ENCODE results near the gene SLX9.
A peak's percentile ranks its signal among the peaks of the same experiment; 100 is the strongest.

Gene SLX9

DNA sequence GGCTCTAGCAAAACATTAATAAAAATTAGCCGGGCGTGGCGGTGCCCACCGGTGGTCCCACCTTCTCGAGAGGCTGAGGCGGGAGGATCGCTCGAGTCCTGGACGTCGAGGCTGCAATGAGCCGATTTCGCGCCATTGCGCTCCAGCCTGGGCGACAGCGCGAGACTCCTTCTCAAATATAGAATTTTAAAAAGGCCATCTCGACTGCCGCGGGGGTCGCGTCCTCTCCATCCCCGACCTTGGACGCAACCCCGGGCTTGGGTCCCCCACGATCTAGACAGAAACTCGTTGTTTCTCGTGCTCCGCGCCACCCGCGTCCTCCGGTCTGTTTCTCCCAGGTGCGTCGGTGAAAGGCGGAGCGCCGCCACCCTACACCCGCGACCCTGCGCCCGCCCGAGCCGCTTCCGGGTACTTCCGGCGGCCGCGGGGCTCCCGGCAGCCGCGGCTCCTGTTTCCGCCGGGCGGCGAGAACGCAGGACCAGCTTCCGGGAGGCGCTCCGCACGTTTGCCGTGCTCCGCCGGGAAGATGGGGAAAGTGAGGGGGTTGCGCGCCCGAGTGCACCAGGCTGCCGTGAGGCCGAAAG lies at the start of gene SLX9:
Gene SLX9 (plus strand): TSS at position 498 of the 584 bp plus-strand sequence. CDS start 29 bp downstream, at position 527.
- DNase-seq = peak; percentile 76
- in situ Hi-C loops (cut with HindIII; ENCODE audit: low pct_ligation_motif_present, low pct_unique_long_range_greater_than_20kb, low sequenced_read_pairs) = no loop called here

DNA sequence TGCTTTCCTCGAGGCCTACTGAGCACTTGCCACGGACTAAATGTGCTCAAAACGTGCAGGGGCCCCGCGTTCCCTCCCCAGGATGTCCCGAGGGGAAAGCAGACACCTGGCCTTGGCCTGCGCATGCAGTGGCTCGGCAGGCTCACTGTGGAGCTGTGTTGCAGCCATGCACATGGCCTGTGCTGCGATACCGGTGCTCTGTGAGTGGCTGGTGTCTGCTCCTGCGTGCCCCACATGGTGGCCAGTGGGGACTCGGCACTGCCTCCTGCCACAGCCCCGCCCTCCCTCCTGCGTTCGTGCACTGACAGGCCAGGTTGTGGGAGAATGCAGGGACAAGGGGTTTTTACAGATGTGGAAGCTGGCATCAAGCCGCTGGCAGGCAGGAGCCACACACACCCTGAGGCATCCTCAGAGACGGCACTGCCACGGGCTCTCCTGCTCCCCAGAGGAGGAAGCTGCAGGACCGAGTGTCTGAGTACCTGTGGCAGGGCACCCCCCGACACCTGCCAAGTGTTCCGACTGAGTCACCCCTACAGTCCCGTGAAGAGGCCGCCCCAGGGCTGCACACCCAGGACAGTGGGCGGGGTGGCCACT lies 49.4 kb upstream of the SLX9 start:
- in situ Hi-C loops (cut with HindIII; ENCODE audit: low pct_ligation_motif_present, low pct_unique_long_range_greater_than_20kb, low sequenced_read_pairs) = no loop called here
- DNase-seq = no peak

- in situ Hi-C loops (cut with HindIII; ENCODE audit: low pct_ligation_motif_present, low pct_unique_long_range_greater_than_20kb, low sequenced_read_pairs) = no loop called here
- no peak for DNase-seq
Observed at GRCh38 chr21:44890961-44891541, 48.8 kb upstream of the SLX9 start.

- DNase-seq = no peak
- in situ Hi-C loops (cut with HindIII; ENCODE audit: low pct_ligation_motif_present, low pct_unique_long_range_greater_than_20kb, low sequenced_read_pairs) = no loop called here
Observed at GRCh38 chr21:44891631-44892031, 48.2 kb upstream of the SLX9 start.

DNA sequence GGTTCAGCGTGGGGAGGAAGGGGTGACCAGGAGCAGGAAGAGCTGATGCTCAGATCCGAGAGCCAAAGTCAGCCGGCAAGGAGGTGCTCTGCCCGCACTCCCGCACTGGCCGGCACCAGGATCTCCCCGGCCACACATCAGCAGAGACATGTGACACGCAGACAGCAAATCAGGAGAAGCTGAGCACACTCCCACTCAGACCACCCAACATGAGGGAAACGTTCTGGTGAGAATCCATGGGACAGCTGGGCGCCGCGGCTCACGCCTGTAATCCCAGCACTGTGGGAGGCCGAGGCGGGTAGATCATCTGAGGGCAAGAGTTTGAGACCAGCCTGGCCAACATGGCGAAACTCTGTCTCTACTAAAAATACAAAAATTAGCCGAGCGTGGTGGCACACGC lies 47.7 kb upstream of the SLX9 start:
- in situ Hi-C loops (cut with HindIII; ENCODE audit: low pct_ligation_motif_present, low pct_unique_long_range_greater_than_20kb, low sequenced_read_pairs) = no loop called here
- no peak for DNase-seq

DNA sequence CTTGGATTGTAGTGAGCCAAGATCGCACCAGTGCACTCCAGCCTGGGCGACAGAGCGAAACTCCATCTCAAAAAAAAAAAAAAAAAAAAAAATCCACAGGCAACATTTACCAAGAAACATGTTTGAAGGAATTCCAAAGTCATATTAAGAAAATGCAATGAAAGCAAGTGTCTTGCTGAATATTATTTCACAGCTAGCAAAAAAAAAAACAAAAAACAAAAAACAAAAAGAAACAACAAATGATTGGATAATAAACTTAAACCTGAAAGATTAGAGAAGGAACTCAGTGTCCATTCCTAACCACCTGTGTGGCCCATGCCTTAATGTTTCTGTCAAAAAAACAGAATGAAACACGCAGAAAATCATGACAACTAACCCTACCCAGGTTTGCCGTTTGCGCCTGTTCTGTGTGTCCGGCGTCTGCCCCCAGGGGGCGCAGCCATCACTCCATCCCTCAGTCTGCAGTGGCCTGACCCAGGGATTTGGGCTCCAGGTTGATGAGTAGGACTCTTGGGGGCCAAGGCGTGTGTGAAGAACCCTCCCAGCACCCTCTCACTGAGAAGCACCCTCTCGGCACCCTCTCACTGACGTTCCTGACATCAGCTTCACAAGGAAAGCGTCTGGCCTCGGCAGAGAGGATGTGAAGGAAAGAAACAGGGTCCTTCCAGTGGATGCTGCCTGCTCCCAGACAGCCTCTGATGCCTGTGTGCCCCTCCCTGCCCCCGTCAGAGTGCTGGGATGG lies 47.1 kb upstream of the SLX9 start:
- in situ Hi-C loops (cut with HindIII; ENCODE audit: low pct_ligation_motif_present, low pct_unique_long_range_greater_than_20kb, low sequenced_read_pairs) = no loop called here
- peak; percentile 40 for DNase-seq

- in situ Hi-C loops (cut with HindIII; ENCODE audit: low pct_ligation_motif_present, low pct_unique_long_range_greater_than_20kb, low sequenced_read_pairs) = no loop called here
- DNase-seq = no peak
Observed at GRCh38 chr21:44893278-44893556, 46.6 kb upstream of the SLX9 start.

GRCh38 chr21:44893948-44894656 lies 45.7 kb upstream of the SLX9 start:
- in situ Hi-C loops (cut with HindIII; ENCODE audit: low pct_ligation_motif_present, low pct_unique_long_range_greater_than_20kb, low sequenced_read_pairs) = no loop called here
- no peak for DNase-seq

DNA sequence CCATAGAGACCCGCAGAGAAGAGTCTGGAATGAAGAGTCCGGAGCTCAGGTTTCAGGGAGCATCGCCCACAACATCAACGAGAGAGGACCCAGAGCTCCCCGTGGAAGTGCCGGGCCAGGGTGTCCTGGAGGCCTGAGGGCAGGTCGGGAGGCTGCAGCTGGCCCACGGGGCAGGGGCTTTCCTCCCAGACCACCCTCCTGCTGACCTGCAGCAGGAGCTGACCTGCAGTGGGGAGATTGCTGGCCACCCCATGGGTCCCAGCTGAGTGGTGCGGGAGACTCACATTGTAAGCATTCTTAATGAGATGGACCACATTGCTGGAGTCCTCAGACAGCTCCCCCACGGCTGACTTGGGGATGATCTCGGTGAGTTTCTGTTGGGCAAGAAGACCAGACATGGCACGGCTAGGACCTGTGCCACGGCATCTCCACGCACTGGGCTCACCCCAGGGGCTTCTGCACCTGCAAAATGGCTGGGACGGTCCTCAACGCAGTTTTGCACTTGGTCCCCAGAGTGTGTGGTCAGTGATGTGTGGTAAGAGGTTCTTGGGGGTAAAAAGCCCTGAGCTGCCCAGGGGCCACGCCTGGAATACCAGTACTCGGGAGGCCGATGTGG lies 45.0 kb upstream of the SLX9 start:
- in situ Hi-C loops (cut with HindIII; ENCODE audit: low pct_ligation_motif_present, low pct_unique_long_range_greater_than_20kb, low sequenced_read_pairs) = no loop called here
- DNase-seq = no peak

- in situ Hi-C loops (cut with HindIII; ENCODE audit: low pct_ligation_motif_present, low pct_unique_long_range_greater_than_20kb, low sequenced_read_pairs) = no loop called here
- no peak for DNase-seq
Observed at GRCh38 chr21:44895859-44896258, 44.0 kb upstream of the SLX9 start.

DNA sequence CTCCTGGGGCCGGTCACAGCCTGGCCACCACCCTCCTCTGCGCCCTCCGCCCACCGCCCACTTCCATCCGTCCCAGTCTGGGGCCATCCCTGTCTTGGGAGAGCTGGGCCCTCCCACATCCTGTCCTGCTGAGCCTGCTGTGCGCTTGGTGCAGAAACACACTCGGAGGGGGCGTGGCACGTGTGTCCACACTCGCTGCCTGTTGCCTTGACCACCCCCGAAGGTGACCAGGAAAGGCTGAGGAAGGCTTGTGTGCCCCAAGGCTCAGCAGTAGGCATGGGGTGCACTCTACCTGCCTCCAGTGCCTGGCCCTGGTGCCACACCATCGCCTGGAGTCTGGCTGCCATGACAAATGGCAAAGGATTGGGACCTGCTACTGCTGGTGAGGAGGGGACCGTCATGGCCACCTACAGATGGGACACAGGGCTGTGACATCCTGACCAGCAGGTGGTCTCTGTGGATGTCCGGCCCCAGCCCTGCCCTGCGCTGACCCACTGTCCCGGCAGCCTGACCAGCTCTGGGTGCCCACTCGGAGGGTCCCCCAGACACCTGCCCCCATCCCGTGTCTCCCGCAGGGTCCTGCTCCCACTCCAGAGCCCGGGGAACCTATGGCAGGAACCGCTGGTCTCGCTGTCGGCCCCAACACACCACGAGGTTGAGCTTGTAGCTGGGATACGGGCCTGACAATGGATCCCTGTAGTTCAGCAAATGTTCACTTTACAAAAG lies 43.1 kb upstream of the SLX9 start:
- no peak for DNase-seq
- in situ Hi-C loops (cut with HindIII; ENCODE audit: low pct_ligation_motif_present, low pct_unique_long_range_greater_than_20kb, low sequenced_read_pairs) = no loop called here

DNA sequence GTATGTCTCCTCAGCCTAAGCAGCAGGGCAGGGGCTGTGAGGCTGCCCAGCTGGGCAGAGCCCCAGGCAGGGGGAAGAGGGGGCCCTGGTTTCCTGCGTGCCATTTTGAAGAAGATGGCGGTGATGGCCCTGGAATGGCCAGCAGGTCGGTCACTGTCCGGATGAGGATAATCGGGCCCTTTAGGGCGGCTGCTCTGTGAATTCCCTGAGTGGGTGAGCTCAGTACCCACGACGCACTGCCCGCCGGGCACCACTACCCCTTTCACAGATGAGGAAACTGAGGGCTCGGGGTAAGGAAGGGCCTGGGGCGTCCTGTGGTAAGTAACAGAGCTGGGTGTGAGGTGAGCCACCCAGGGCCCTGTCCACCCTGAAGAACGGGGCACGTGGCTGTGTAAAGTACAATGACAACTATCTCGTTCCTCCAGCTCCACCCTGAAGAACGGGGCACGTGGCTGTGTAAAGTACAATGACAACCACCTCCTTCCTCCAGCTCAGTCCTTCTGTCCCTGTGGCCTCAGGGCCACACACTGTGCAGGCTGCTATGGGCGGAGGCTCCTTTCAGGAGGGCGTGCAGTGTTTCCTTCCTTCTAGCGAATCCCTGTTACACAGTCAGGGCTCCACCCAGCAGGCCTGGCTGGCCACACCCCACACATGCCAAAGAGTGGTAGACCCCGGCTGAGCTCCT lies 42.4 kb upstream of the SLX9 start:
- DNase-seq = no peak
- in situ Hi-C loops (cut with HindIII; ENCODE audit: low pct_ligation_motif_present, low pct_unique_long_range_greater_than_20kb, low sequenced_read_pairs) = no loop called here

DNA sequence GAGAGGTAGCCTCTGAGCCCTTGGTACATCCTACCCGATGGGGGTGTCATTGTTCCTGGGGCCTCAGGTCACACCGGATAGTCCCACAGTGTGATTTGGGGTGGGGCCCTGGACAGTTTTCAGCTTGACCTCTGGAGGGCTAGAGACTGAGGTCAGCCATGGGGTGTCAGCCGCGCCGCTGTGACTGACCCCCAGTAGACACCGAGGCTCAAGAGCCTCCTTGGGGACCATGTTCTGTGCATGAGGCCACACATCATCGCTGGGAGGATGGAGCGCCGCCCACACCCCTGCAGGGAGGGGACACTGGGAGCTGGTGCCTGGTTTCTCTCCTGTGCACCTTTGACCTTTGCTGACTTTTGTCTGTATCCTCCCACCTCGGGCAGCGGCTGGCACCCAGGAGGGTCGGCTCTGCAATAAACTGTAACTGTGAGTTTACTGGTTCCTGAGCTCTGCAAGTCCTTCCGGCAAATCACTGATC lies 41.8 kb upstream of the SLX9 start:
- in situ Hi-C loops (cut with HindIII; ENCODE audit: low pct_ligation_motif_present, low pct_unique_long_range_greater_than_20kb, low sequenced_read_pairs) = no loop called here
- DNase-seq = no peak

- DNase-seq = no peak
- in situ Hi-C loops (cut with HindIII; ENCODE audit: low pct_ligation_motif_present, low pct_unique_long_range_greater_than_20kb, low sequenced_read_pairs) = no loop called here
Observed at GRCh38 chr21:44898851-44899767, 40.7 kb upstream of the SLX9 start.

DNA sequence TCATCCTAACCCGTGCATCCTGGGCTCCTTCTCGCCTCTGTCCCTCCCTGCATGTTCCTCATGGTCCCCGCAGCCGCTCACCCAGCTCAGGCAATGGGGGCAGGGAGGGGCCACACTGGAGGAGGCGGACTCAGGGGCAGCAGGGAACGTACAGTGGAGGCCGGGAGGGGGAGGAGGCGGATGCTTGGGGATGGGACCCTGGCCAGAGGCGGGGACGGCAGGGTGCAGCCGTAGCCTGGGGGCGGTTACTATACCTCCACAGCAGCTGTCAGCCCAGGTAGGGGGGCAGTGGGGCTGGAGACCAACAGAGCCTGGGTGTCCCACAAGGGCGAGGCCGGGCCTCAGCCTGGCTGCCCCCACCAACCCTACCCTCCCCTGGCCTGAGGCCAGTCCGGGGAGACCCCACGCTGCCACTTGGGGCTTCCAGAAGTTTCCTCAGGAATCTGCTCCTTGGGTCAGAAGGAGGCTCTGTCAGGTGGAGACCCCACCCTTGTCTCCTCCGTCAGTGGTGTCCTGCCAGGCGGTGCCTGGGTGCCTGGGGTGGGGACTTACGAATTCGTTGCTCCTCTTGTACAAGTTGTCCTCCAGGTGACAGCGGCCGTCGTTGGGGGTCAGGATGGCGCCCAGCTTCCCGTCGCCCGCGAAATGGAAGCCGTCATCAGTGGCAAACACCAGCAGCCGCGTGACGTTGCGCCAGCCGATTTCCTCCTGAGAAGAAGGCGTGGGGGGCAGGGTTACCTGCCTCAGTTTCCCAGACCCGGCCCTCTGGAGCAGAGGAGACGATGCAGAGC lies 39.9 kb upstream of the SLX9 start:
- in situ Hi-C loops (cut with HindIII; ENCODE audit: low pct_ligation_motif_present, low pct_unique_long_range_greater_than_20kb, low sequenced_read_pairs) = no loop called here
- no peak for DNase-seq
